ENCODE results near the gene LSM14B.

Gene LSM14B

DNA sequence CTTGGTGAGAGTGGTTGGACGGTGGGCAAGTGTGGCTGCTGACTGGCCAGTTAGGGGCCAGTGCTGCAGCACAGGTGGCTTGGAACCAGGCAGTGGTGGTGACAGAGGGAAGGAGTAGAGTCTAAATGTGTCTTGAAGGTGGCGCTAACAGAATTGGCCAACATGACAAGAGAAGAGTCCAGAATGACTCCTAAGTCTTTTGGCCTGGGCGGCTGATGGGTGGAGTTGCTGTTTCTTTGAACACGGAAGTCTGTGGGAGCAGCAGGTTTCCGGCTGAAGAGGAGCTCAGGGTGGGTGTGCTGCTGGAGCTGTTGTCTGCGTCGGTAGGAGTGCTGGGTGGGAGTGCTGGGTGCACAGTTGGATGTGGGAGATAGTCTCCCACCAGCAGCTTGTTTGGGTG, 10.1 kb downstream of the LSM14B start:
- DNase-seq (ENCODE audit: low read depth, low spot score): no peak

DNA sequence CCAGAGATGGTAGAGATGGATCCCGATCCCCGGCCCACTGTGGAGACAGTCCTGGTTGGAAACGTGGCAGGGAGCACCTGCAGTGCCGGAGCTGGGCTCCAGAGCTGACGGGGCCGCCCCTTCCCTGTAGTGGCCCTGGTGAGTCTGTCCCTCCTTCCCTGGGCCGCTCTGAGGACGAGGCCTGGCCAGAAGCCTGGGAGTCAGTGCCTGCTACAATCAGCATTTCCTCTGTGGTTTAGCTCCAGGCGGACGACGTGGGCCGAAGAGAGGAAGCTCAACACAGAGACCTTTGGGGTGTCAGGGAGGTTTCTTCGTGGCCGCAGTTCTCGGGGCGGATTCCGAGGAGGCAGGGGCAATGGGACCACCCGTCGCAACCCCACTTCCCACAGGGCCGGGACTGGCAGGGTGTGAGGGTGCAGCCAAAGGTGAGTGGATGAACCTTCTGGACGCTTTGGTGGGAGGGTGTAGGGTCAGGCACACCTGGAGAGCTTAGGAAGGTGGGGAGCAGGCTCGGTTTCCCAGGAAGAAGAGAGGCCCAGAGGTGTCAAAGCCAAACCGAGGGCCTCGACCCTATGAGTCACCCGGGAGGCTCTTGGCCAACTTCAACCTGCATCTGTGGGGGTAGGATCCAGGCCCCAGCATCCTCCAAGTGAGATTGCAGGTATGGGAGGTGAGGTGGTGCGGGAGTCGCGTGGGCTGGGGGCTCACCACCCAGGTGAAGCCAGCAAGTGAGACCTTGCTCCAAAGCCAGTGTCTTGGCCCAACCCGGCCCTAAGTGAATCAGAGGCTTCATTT, 11.0 kb downstream of the LSM14B start:
- DNase-seq (ENCODE audit: low read depth, low spot score): no peak

DNA sequence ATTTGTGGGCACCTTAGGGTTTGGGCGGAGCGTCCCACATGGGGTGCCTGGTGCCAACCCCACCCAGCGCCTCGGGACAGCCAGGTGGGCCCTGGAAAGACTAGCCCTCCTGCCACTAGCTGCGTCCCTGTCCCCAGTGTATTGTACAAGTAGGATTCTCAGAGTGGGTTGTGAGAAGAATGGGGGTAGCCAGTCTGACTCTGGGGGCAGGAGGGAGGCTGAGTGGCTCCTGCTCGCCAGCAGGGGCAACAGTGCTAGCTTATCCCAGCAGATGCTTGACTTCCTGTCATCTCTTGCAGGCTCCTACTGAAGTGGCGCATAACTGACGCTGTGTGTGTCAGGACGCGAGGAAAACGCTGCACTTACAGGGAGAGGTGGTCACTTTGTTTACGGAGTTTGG, 11.6 kb downstream of the LSM14B start:
- DNase-seq (ENCODE audit: low read depth, low spot score): no peak

DNA sequence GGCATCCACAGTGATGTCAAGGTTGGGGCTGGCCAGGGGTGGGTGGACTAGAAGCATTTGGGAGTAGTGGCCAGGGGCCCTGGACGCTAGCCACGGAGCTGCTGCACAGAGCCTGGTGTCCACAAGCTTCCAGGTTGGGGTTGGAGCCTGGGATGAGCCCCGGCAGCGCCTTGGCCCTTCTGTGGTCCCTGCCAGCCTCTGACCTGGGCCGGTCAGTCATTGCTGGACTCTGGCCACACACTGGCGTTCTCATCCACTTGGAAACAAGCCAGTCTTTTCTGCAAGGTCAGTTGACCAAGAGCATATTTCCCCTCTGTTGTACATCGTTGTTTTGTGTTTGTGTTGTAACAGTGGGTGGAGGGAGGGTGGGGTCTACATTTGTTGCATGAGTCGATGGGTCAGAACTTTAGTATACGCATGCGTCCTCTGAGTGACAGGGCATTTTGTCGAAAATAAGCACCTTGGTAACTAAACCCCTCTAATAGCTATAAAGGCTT, 12.5 kb downstream of the LSM14B start:
- no peak for DNase-seq (ENCODE audit: low read depth, low spot score)

DNA sequence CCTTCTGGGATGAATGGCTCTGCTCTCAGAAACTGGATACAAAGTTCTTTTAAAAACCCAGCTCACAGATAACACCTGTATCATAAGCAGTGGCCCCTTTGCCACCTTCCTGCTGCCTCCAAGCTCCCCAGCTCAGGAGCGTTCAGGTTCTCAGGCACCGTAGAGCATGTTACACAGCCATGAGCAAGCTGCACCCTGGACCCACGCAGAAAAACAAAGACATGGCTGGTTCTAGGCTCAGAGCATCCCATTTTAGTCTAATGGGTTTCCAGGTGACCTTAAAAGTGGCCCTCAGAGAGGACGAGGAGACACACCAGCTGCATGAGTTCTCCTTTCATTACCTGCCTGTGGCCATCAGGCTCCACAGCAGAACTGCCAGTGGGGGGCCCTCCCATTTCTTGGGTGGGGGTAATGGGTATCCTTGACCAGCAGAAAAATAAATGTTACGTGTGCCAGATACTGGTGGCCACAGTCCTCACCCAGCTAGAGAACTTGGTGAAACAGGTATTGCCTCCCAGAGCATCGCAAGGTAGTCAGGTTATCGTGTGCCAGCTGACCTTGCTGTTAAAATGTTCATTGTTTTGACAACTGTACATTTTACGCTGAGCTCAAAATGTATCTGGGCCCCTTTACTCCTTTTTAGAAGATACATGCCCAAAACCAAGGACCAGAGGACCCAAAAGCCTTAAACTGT, 13.4 kb downstream of the LSM14B start:
- no peak for DNase-seq (ENCODE audit: low read depth, low spot score)

DNA sequence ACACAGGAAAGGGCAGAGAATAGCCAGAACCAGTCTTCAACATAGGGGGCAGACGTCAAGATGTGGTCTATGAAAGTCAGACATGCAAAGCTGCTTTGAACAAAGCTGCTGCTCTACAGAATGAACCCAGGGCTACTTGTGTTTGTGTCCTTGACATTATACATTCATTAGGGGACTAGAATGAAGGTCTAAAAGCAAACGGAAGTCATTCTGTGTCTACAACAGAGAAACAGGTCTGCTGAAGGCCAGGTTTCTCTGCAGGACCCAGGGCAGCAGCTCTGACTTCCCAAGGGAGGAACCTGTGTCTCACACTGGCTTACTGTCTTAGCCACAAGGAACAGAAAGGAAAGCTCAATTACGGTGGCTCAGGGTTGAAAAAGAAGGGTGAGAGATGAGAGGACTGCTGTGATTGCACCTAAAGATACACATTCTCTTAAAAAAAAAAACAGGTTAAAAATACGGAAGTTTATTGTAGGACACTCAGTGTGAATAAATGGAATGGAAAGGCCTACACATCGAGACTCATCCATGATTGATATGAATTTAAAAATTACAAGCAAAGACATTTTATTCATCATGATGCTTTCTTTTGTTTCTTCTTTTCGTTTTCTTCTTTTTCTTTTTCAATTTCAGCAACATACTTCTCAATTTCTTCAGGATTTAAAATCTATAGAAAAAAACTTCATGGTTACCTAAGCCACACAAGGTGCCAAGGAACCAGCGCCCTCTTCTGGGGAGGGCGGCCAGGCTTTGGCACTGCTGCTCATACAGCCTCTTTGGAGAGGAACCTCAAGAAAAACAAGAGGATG, 14.2 kb downstream of the LSM14B start:
- DNase-seq (ENCODE audit: low read depth, low spot score): no peak

DNA sequence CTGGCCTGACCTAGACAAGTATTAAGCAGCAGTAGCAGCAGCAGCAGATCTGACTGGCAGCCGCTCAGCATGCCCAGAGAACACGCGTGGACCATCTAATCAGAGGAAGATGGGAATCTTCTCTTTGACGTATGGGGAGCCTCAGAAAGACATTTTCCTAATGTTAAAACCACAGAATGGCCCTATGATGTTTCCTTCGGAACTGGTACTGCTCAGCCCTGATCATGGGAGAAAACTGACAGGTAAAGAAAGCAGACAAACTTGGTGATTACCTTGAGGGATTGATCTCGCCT, 14.8 kb downstream of the LSM14B start:
- no peak for DNase-seq (ENCODE audit: low read depth, low spot score)

DNA sequence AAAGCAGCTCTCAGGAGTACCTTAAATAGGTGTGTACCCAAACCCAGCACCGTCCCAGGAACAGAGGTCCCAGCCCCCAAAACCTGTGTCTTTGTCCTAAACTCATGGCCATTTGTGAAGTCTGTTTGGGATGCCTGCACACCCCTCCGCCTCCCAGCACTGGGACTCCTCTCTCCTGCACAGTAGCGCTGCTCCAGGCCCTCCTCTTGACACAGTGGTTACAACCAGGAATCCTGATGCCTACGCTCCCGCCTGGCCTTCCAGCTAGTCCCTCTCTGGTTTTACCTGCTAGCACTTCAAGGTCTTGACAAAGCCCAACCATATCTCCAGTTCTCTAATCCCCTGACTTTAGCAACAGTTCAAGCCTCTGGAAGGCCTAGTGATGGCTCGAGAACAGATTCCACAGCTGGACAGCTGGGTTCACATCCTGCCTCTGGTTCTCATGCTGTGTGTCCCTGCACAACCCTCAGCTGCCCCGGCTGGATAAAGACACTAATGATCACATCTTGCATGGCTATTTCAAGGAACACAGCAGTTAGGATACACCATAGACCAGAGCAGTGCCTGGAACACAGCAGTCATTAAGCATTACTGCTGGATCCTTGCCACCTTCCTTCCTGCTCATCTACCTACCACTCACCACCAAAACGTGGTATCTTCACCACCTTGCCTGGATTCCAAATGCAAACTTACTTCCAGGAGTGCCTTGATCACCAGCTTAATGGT, 15.4 kb downstream of the LSM14B start:
- no peak for DNase-seq (ENCODE audit: low read depth, low spot score)

DNA sequence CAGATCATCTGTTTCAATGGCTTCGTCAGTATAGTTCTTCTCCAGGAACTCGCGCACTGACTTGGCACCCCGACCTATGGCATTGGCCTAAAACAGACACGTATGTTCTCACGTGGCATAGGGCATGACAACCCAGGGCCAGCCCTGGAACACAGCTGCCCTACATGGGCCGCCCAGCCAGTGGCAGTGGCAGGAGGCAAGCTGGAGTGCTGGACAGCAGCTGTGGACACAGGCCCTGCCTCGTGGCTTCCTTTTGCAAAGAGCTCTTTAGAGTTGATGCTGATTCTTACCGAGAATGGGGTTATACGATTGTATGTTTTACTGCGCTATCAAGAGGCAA, 15.9 kb downstream of the LSM14B start:
- DNase-seq (ENCODE audit: low read depth, low spot score): no peak

DNA sequence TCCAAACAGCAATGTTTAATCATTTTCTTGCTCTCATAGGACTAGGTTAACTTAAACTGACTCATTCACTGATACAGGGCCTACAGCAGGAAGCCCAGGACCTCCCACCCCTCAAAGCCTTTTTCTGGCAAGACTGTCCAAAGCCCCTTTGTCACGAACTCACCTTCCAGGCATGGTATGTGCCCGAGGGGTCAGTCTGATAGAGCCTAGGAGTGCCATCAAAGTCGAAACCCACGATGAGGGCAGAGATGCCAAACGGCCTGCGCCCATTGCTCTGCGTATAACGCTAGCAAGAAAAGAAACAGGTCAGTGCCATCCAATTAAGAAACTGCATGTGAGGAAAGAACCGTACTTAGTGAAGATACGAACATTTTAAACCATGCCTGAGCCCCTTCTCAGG, 16.6 kb downstream of the LSM14B start:
- no peak for DNase-seq (ENCODE audit: low read depth, low spot score)

DNA sequence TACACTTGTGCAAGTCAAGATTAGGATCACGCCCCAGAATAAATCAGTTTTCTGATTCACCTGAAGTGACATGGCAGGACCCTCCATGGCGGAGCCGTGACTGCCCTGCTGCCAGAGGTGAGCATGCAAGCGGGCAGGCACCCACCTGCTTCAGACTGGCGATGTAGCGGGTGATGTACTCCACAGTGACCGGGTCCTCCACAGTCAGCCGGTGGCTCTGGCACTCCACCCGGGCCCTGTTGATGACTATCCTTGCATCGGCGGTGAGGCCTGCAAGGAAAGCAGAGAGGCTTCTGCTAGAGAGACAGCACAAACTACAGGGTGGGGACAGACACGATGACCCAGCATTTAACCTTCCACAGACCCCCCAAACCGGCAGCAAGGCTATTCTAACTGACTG, 17.4 kb downstream of the LSM14B start:
- no peak for DNase-seq (ENCODE audit: low read depth, low spot score)

DNA sequence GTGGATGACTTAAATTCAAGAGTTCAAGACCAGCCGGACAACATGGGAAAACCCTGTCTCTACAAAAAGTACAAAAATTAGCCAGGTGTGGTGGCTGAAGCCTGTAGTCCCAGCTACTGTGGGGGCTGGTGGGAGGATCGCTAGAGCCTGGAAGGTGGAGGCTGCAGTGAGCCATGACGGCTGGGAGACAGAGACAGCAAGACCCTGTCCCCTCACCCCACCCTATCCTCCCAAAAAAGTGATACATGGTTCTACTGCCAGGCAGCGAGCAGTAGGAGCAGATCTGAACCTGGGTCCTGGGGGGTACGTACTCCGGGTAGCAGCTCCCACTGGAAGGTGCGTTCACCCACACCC, 18.7 kb downstream of the LSM14B start:
- no peak for DNase-seq (ENCODE audit: low read depth, low spot score)

DNA sequence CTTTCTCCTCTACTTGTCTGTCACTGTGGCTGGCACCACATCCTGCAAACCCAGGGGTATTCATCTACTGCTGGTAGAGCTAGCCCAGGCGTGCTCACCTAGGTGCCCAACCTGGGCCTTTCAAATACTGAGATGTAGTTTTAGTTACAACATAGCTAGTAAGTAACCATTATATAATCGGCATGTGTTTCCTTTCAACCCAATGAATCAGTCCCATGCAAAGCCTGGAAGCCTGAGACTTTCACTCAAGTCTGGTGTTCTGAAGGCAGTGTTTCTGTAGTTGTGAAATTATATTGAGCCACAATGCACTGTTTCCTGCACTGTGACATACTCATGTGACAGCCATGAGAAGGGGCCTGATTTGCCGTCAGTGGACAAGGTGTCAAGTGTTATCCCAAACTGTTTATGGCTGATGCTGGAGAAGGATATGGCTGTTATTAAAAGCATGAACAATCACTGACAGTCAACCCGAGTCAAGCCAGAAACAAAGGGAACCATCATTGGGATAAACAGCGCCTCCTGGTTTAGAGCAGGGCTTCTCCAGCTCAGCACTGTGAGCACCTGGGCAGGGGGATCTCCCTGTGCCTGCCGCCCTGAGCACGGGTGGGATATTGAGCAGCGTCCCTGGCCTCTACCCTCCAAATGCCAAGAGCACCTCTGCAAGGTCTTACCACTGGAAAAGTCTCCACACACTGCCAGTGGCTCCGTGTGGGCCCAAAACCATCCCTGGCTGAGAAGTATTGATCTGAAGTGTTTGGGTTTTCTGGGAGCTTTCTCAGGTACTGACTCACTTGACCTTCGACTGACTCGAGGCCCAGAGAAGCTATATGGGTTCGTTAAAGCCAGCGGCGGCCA, 19.3 kb downstream of the LSM14B start:
- DNase-seq (ENCODE audit: low read depth, low spot score): no peak

DNA sequence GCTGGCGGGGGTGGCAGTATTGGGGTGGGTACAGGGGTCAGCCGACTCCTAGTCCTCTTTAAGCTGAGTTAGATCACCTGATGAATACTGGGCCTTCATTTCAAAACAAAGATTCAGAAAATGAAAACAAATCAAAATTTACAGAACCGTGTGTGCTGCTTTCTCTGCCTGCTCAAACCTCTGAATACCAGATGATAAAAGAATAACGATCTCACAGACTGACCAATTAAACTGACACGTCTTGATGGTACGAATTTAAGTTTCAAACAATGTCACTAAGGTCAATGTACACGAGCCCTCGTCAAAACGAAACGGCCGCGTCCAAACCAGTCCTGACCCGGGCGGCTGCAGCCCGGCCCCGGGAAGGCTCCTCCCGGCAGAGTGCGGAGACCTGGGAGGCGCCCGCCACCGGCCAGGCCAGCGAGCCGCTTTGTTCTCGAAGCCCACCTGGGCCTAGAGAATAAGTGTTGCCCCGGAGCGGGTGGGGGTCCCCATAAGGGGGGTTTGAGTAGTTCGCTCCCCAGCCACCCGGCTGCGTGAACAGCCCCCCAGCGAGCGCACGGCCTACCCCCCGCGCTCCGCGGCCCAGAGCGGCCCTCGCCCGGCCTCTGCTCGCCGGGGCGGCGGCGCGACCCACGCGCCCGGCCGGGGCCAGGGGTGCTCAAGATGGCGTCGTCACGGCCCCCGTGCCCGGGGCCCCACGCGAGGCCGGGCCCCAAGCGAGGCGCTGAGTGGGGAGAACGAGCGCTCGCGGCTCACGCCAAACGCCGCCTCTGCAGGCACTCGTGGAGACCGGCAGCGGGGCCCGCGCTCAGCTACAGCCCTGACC, 20.2 kb downstream of the LSM14B start:
- no peak for DNase-seq (ENCODE audit: low read depth, low spot score)

DNA sequence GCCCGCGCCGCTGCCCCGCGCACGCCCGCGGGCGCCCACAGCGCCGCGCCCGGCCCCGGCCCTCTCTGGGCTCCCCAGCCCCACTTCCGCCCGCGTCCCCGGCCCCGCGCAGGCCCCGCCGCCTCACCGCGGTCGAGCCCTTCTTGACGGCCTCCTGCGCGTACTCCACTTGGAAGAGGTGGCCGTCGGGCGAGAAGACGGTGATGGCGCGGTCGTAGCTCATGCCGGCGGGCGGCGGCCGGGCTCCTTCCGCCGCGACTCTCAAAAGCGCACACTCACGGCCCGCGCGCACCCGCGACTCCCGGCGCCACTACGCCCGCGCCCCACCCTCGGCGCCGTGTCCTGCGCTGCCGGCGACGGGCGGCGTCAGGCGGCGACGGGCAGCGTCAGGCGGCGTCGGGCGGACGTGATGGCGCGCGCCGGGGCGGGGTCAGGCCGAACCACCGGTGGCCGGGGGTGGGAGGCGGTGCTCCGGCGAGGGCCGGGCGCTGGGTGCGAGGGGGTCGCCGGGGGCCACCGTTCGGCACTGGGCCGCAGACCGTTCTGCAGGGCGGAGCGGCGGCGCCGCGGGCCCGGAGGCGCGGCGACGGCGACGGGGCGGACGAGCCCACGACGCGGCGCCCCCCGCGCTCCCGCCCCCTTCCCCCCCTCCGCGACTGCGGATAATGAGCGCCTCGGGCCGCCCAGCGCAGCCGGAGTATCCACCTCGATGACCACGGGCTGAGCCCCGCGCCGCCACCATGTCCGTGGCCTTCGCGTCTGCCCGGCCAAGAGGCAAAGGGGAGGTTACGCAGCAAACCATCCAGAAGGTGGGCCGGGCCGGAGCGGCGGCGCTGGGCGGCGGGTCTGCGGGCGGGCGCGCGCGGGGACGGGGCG, 21.0 kb downstream of the LSM14B start, which contains the start of the genes PSMA7 and SS18L1:
Gene PSMA7 (minus strand): TSS at position 314 of the 876 bp plus-strand sequence. CDS start 91 bp downstream, at position 223.
Gene SS18L1 (plus strand): TSS at position 689 of the 876 bp plus-strand sequence. CDS start 52 bp downstream, at position 741.
- DNase-seq (ENCODE audit: low read depth, low spot score): no peak

DNA sequence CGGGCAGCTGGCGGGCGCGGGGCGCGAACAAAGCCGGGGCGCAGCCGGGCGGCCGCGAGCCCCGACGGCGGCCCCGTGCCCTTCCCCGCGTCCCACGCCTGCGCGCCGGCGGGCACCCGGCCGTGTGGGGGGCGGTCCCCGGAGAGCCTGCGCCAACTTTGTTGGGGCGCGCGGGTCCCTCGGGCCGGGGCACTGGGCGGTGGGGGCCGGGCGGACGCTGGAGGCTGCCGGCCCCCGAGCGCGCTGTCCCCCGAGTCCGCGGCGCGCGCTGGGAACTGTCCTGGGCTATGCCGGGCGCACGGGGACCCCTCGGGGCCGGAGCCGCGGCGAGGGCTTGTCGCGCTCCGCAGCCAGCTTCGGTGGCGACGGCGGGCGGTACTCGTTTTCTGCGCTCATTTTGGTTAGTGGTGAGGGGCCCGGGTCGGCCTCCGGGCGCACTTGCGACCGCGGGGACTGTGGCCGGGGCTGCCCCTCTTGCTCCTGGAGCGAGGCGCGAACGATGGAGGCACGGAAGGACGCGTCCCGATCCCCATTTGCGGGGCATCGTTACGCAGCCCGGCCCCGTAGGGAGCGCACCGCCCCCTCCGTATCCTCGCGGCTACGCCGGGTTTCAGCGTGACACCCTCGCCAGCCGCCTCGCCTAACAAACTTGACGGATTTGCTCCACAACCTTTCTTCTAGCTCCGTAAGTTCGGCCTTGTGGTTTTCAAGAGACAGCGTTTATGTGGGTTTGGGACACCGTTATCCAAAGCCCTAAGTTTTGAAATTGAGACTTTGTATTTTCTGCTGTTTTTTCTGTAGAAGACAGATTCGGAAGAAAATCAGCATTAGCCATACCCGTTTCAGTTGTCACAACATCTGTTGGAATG, 21.9 kb downstream of the LSM14B start:
- DNase-seq (ENCODE audit: low read depth, low spot score): no peak

DNA sequence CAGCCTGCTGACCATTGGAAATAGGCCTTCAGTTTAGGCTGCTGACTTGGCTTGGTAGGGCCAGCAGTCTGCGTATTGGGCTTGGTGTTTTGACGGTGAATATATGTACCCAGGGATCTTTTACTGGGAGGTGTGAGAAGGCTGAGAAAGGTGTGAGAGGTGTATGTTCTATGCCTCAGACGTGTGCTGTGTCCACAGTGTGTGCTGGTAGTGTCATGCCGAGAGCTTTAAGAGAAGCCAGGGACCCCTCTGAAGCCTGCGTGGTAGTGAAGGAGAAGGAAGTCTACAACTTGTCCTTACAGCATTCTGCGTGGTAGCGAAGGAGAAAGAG, 23.4 kb downstream of the LSM14B start:
- no peak for DNase-seq (ENCODE audit: low read depth, low spot score)

All from iPS DF 19.7 (cell line).